Lung microvascular endothelial cell (primary cell): ENCODE data around the gene SMCR8. TPM values are rescaled to one million over a fixed set of nuclear protein-coding genes. Genes with fewer than 3 reads are reported as not detected.
"Not testable (repeated sequence)": the region's sequence is repeated elsewhere in the genome, so short reads cannot be mapped to it uniquely, and the experiment has no call there.

Experiments
- DNase-seq, 2 donors: peaks; one replicate each; pipeline versions ENCODE4 v3.0.0 to v3.0.0-alpha.2; 2010; ENCODE audit warnings: low read depth in 2 of 2
- total RNA-seq: library from RNA; depleted of rRNA; stranded (reverse); fragments of >200 nt; gene quantifications from 2 replicates; pipeline ENCODE4 v1.2.1, GENCODE V29; 2014

Gene SMCR8
- total RNA-seq, 1 donor from 2014 or later: 15.5 TPM

DNA sequence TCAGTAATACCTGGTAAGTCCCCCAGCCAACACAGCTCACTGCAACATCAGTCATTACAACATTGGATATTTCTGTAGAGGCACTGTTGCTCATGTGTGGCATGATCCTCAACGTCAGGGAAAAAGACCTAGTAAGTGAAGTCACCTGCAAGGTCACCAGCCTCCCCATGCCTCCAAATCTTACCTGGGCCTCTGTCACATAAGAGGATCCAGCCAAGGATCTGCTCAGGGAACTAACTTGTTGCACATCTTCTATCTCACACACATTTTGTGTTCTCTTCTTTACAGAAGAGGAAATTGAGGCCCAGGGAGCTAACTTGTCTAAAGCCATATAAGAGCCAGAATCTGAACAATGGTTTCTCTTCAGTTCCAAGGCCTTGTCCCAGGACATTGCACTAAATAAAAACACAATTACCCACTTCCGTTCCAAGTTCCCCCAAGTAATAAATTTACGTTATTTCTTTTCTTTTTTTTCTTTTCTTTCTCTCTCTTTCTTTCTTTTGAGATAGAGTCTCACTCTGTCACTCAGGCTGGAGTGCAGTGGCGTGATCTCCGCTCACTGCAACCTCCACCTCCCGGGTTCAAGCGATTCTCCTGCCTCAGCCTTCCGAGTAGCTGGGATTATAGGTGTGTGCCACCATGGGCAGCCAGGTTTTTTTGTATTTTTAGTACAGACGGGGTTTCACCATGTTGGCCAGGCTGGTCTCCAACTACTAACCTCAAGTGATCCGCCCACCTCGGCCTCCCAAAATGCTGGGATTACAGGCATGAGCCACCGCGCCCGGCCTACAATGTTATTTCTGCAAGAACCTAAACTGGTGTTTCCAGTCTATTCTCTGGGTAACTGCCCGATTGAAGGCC lies 47.0 kb downstream of the SMCR8 start:
- DNase-seq: no peak

DNA sequence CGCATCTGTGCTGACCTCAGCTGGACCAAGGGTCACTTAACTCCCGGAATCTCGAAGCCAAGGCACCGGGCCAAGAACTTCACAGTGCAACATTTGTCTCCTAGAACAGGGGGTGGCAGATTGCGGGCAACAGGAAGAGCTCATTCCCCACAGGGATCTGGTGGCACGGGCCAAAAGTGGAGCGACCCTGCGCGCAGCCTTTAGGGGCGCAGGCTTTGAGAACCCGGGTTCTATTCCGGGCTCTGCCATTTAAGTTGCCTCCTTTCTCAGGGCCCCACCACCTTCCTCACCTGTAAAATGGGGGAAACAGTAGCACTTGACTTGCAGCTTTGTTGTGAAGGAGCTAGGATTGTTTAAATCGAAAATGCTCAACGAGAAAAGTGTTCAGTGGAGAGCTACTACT lies 47.6 kb downstream of the SMCR8 start:
- DNase-seq: peak in 1 of 2 donors; percentile 34

DNA sequence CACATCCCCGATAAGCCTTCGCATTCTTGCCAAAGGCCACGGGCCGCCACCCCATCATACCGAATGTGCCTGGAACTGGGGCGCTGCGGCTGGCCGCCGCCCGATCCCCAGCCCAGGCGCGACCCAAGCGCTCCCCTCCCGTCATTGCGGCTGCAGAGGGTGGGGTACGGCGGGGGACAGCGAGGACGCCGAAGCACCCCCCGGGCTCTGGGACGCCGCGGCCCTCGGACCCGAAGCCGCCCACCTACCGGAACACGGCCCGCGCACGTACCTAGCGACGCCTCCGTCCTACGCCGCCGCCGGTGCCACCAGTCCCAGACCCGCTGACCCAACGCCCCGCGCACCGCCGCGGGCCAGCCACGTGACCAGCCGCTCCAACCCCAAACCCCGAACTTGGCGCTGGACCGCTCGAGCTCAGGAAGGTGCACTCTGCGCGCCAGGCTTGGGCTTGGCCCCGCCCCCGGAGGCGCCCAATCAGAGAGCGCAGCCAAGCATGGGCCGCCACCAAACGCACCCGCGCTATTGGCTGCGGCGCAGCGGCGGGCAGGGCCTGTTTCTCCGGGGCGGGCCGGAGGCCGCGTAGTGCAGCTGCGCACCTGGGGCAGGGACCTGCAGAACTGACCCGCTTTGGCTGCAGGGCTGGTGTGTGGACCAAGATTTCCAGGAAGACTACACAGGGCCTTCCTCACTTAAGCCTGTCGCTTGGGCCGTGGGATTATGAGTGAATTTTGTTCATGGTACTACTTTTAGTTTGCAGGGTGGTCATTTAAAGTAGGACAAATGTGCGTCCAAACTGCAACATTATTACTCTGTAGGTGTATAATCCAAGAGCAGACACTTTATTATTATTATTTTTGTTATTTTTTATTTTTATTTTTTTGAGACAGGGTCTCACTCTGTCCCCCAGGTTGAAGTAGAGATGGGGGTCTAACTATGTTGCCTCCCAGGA lies 48.3 kb downstream of the SMCR8 start, which contains the start of gene SHMT1:
TSS of gene SHMT1 (minus strand) at position 450 of the 949 bp plus-strand sequence. CDS start 7,569 bp downstream, outside the sequence.
- DNase-seq: peak; percentile 86 to 91

DNA sequence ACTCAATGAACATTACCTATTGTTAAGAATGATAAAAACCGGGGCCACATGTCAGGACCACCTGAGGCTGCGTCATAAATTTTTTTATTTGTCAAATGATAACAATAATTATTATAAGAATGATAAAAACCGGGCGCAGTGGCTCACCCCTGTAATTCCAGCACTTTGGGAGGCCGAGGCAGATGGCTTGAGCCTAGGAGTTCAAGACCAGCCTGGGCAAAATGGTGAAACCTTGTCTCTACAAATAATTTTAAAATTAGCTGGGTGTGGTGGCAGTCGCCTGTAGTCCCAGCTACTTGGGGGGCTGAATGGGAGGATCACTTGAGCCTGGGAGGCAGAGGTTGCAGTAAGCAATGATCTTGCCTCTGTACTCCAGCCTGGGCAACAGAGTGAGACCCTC lies 49.1 kb downstream of the SMCR8 start:
- no peak for DNase-seq

DNA sequence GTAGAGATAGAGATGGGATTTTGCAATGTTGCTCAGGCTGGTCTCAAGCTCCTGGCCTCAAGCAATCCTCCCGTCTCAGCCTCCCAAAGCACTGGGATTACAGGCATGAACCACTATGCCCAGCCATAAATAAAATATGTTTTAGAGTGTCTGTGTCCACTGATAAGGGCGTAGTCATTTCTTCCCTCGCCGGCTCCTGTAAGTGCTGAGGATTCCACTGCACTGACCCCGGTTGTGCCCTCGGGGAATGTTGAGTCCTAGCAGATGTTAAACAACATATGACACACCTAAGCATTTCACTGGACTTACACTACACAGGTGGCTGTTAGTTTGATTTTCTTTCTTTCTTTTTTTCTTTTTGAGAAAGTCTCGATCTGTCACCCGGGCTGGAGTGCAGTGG lies 53.9 kb downstream of the SMCR8 start:
- DNase-seq: no peak

DNA sequence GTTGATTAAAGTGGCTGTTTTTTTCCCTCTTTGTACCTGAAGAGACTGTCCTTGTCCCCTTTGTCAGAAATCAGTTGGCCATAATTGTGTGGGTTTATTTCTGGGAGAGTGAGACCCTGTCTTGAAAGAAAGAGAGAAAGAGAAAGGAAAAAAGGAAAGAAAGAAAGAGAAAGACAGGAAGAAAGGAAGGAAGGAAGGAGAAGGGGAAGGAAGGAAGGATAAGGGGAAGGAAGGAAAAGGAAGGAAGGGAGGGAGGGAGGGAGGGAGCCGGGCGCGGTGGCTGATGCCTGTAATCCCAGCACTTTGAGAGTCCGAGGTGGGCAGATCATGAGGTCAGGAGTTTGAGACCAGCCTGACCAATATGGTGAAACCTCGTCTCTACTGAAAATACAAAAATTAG lies 55.7 kb downstream of the SMCR8 start:
- no peak for DNase-seq

DNA sequence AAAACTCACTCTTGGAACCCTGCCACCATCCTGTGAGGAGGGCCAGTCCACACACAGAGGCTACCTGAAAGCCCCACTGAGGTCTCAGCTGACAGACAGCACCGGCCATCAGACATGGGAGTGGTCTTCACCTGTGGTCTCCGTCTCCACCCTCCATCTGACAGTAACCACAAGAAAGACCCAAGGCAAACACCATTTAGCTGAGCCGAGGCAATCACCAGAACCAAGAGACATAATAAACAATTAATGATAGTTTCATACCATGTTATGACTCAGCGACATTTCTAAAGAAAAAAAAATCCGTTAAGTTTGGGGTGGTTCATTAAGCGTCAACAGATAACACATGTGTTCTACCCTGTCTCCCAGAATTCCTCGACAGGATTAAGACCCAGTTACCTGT lies 56.4 kb downstream of the SMCR8 start:
- DNase-seq: no peak

DNA sequence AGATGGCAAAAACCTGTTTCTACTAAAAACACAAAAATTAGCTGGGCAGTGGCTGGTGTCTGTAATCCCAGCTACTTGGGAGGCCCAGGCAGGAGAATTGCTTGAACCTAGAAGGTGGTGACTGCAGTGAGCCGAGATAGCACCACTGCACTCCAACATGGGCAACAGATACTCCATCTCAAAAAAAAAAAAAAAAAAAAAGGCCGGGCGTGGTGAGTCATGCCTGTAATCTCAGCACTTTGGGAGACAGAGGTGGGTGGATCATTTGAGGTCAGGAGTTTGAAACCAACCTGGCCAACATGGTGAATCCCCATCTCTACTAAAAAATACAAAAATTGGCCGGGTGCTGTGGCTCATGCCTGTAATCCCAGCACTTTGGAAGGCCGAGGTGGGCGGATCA lies 58.1 kb downstream of the SMCR8 start:
- not testable (repeated sequence) for DNase-seq

DNA sequence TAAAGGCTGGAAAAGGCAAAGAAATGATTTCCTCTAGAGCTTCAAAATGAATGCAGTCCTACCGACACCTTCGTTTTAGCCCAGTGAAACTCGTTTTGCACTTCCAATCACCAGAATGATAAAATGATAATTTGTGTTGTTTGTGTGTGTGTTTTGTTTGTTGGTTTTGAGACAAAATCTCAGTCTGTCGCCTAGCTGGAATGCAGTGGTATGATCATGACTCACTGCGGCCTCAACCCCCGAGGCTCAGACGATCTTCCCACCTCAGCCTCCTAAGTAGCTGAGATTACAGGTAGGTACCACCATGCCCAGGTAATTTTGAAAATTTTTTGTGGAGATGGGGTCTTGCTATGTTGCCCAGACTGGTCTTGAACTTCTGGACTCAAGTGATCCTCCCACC lies 59.1 kb downstream of the SMCR8 start:
- no peak for DNase-seq

Other genes with a start within 250 kb of the SMCR8 start
- gene DRG2, start 227.3 kb upstream of the SMCR8 start, total RNA-seq: 23.8 and 31.3 TPM in 2 replicates
- under 0.01 and 0.22 TPM in 2 replicates for gene MYO15A, start 206.5 kb upstream of the SMCR8 start, total RNA-seq
- 43.6 and 70.6 TPM in 2 replicates for gene ALKBH5, start 131.5 kb upstream of the SMCR8 start, total RNA-seq
- gene LLGL1, start 89.7 kb upstream of the SMCR8 start, total RNA-seq: 13.9 and 14.6 TPM in 2 replicates
- gene FLII, start 56.6 kb upstream of the SMCR8 start, total RNA-seq: 247 and 272 TPM in 2 replicates
- gene MIEF2, start 54.6 kb upstream of the SMCR8 start, total RNA-seq: 8.1 and 10.3 TPM in 2 replicates
- gene TOP3A, start 299 bp upstream of the SMCR8 start, total RNA-seq: 13.1 and 14.1 TPM in 2 replicates
- gene SHMT1, start 48.3 kb downstream of the SMCR8 start, total RNA-seq: 7.4 and 9.3 TPM in 2 replicates
- gene EVPLL, start 62.5 kb downstream of the SMCR8 start, total RNA-seq: not detected in 2 replicates
- gene LGALS9C, start 161.5 kb downstream of the SMCR8 start, total RNA-seq: not detected in 2 replicates